GM12878 (cell line): ENCODE results near the gene GARRE1. TPM values are rescaled to one million over a fixed set of nuclear protein-coding genes. Genes with fewer than 3 reads are reported as not detected.

Experiments
- ATAC-seq: fragments of 200-7000 bp; cut with Tn5 transposase; 3 replicates; pipeline ENCODE4 v1.9.1; 2020; ENCODE audit warnings: mild to moderate bottlenecking, moderate library complexity
- BruUV-seq: library from RNA; stranded (reverse); fragments of 400-500 nt; replicated peaks from 2 replicates; lab custom pipeline; 2021; lab: Mats Ljungman, UMichigan
- CTCF ChIA-PET: fragments of 300-600 bp; sonication (Branson Sonifier 250); formaldehyde crosslinking; extraction: SDS; loops from one replicate; lab custom pipeline; 2021; ENCODE audit warnings: inconsistent platforms; lab: Yijun Ruan, JAX
- POLR2A ChIA-PET: fragments of 350-600 bp; formaldehyde crosslinking; extraction: SDS; loops from one replicate; lab custom pipeline; 2021; ENCODE audit warnings: inconsistent platforms; lab: Charles Lee
- RAD21 ChIA-PET: fragments of 300-600 bp; sonication (Branson Sonifier 250); formaldehyde crosslinking; loops from one replicate; lab custom pipeline; 2023; ENCODE audit warnings: antibody characterized with exemption; ENCODE audit not compliant: unreplicated experiment; lab: Charles Lee
- SMC1A ChIA-PET: fragments of 300-600 bp; sonication (Branson Sonifier 250); formaldehyde crosslinking; loops from one replicate; lab custom pipeline; 2023; ENCODE audit not compliant: unreplicated experiment, uncharacterized antibody; lab: Charles Lee
- DNase-seq: peaks from one replicate; pipeline ENCODE4 v3.0.0-alpha.2; 2011; ENCODE audit warnings: low read depth, low spot score
- FAIRE-seq: peaks from 3 replicates; lab custom pipeline; 2011; peaks lifted over from hg19 to GRCh38; lab: Jason Lieb, UNC
- H2AFZ ChIP-seq: 2 replicates; pipeline ENCODE4 v1.6.0; 2011; ENCODE audit warnings: low read depth, low read length, control low read depth; ENCODE audit not compliant: control insufficient read depth
- H3K27ac ChIP-seq: 2 replicates; pipeline ENCODE4 v1.5.1; 2011; ENCODE audit warnings: control low read depth; ENCODE audit not compliant: control insufficient read depth, insufficient read depth
- H3K27me3 ChIP-seq, 2 experiments: replicated peaks in 1 of 2; 2 replicates each; pipeline versions ENCODE4 v1.6.0 to v1.6.1; 2011; ENCODE audit warnings: low read length in 1 of 2; ENCODE audit not compliant: control insufficient read depth in 2 of 2, insufficient read depth in 2 of 2
- H3K36me3 ChIP-seq, 2 experiments: 2 replicates each; pipeline ENCODE4 v1.5.1; 2011; ENCODE audit warnings: low read length in 1 of 2; ENCODE audit not compliant: control insufficient read depth in 2 of 2, insufficient read depth in 2 of 2
- H3K4me1 ChIP-seq: 2 replicates; pipeline ENCODE4 v1.6.1; 2011; ENCODE audit warnings: mild to moderate bottlenecking, low read length, moderate library complexity, mixed read lengths; ENCODE audit not compliant: control insufficient read depth, insufficient read depth
- H3K4me2 ChIP-seq: 2 replicates; pipeline ENCODE4 v1.6.0; 2011; ENCODE audit warnings: control low read depth; ENCODE audit not compliant: control insufficient read depth, insufficient read depth
- H3K4me3 ChIP-seq: fragments of 200-600 bp; sonication (generic); 2 replicates; pipeline ENCODE4 v1.5.1; 2016
- H3K79me2 ChIP-seq: 2 replicates; pipeline ENCODE4 v1.6.0; 2011; ENCODE audit warnings: low read length; ENCODE audit not compliant: control insufficient read depth, insufficient read depth
- H3K9ac ChIP-seq: 2 replicates; pipeline ENCODE4 v1.8.0; 2011; ENCODE audit warnings: low read length, control low read depth, mixed read lengths; ENCODE audit not compliant: control insufficient read depth, insufficient read depth
- H3K9me3 ChIP-seq: replicated peaks from 3 replicates; pipeline ENCODE4 v1.5.1; 2011; ENCODE audit warnings: mild to moderate bottlenecking, low read length; ENCODE audit not compliant: control insufficient read depth, insufficient read depth
- H4K20me1 ChIP-seq: 2 replicates; pipeline ENCODE4 v1.6.0; 2011; ENCODE audit not compliant: control insufficient read depth, insufficient read depth
- ATF7 ChIP-seq: fragments of 450-650 bp; IDR thresholded peaks from 2 replicates; pipeline ENCODE4 v1.6.1; 2016; ENCODE audit warnings: low read depth, mild to moderate bottlenecking
- CEBPB ChIP-seq, 2 experiments: fragments of 150-350 bp in 1 of 2; IDR thresholded peaks; 2 replicates each; pipeline ENCODE4 v1.6.1; 2012 to 2014; ENCODE audit warnings: low read depth in 2 of 2, low read length in 2 of 2, borderline replicate concordance in 1 of 2, inconsistent platforms in 1 of 2
- CHD2 ChIP-seq: IDR thresholded peaks from 2 replicates; pipeline ENCODE4 v1.6.1; 2011; ENCODE audit warnings: low read depth, low read length, improper control_type of control experiment, borderline replicate concordance
- CTCF ChIP-seq, 3 experiments: IDR thresholded peaks in 2 of 3; conservative IDR thresholded peaks in 1 of 3; 2 replicates each; pipeline ENCODE4 v1.5.1; 2011; ENCODE audit warnings: low read depth in 3 of 3, low read length in 3 of 3, mild to moderate bottlenecking in 3 of 3, control low read depth in 2 of 3, moderate library complexity in 2 of 3, inconsistent platforms in 1 of 3, mixed read lengths in 1 of 3; ENCODE audit not compliant: control insufficient read depth in 2 of 3, insufficient read depth in 1 of 3; ENCODE audit errors: extremely low read depth in 1 of 3
- EGR1 ChIP-seq, 2 experiments: IDR thresholded peaks; 1 replicate in 1 of 2; 2 replicates in 1 of 2; pipeline ENCODE4 v1.6.1; 2011 to 2012; ENCODE audit warnings: low read depth in 2 of 2, low read length in 2 of 2, borderline replicate concordance in 1 of 2, mild to moderate bottlenecking in 1 of 2, moderate library complexity in 1 of 2
- HDGF ChIP-seq: fragments of 450-650 bp; IDR thresholded peaks from 2 replicates; pipeline ENCODE4 v1.6.1; 2016; ENCODE audit warnings: antibody characterized with exemption
- LARP7 ChIP-seq: fragments of 450-650 bp; IDR thresholded peaks from 2 replicates; pipeline ENCODE4 v1.6.1; 2017; ENCODE audit warnings: mild to moderate bottlenecking
- MEF2A ChIP-seq: IDR thresholded peaks from 2 replicates; pipeline ENCODE4 v1.6.1; 2011; ENCODE audit warnings: low read depth, mild to moderate bottlenecking, low read length, moderate library complexity; ENCODE audit not compliant: insufficient read depth
- MYB ChIP-seq: fragments of 150-350 bp; IDR thresholded peaks from 2 replicates; pipeline ENCODE4 v1.6.1; 2014; ENCODE audit warnings: mild to moderate bottlenecking, low read depth, low read length, borderline replicate concordance
- NFYA ChIP-seq: IDR thresholded peaks from 2 replicates; pipeline ENCODE4 v1.6.1; 2011; ENCODE audit warnings: low read depth, mild to moderate bottlenecking, low read length, improper control_type of control experiment, borderline replicate concordance
- PAX8 ChIP-seq: fragments of 450-650 bp; IDR thresholded peaks from 2 replicates; pipeline ENCODE4 v1.6.1; 2017; ENCODE audit warnings: mild to moderate bottlenecking, moderate library complexity
- RB1 ChIP-seq: fragments of 450-650 bp; formaldehyde crosslinking; IDR thresholded peaks from 2 replicates; pipeline ENCODE4 v1.6.1; 2017; ENCODE audit warnings: mild to moderate bottlenecking, borderline replicate concordance
- SMARCA5 ChIP-seq: fragments of 450-650 bp; IDR thresholded peaks from 2 replicates; pipeline ENCODE4 v1.6.1; 2017; ENCODE audit warnings: mild to moderate bottlenecking
- WGBS: methylation state at CpG from one replicate; pipeline ENCODE4 v1.1.6; 2016; ENCODE audit warnings: low lambda C conversion rate; ENCODE audit not compliant: insufficient replicate concordance, insufficient coverage; ENCODE audit errors: missing lambda C conversion rate; 5-methylcytosine and 5-hydroxymethylcytosine counted together
- in situ Hi-C: fragments of 300-500 bp; cut with MboI; formaldehyde crosslinking; loops from 9 replicates; pipeline ENCODE4 v1.14.3; 2018; ENCODE audit warnings: mixed read lengths
- intact Hi-C: fragments of 100-400 bp; cut with micrococcal nuclease; formaldehyde crosslinking; loops from one replicate; pipeline ENCODE4 v1.14.2; 2022; ENCODE audit not compliant: unreplicated experiment
- polyA plus RNA-seq, 11 experiments: library from polyadenylated mRNA; depleted of rRNA in 4 of 11; unstranded in 6 of 11; stranded (reverse) in 5 of 11; fragments of >200 nt; fragmentation: Nextera tagmentation in 4 of 11; fragmentation: Illumina TruSeq in 1 of 11; extraction: Ambion mirVana in 4 of 11; extraction: Trizol in 1 of 11; gene quantifications; 1 replicate in 1 of 11; 2 replicates in 10 of 11; pipeline versions ENCODE4 v1.2.1 to v1.2.3, GENCODE V29; 2011 to 2016; ENCODE audit warnings: inconsistent platforms in 2 of 11, missing spikeins in 2 of 11, low read depth in 1 of 11
- total RNA-seq, 4 experiments: library from RNA; depleted of rRNA in 3 of 4; stranded (reverse); fragments of >200 nt in 3 of 4; fragmentation: Illumina TruSeq in 1 of 4; extraction: Trizol in 1 of 4; gene quantifications; 2 replicates each; pipeline versions ENCODE4 v1.2.1 to v1.2.3, GENCODE V29; 2013 to 2021
- TF ChIP-seq, protein P1 (sequence below): IDR thresholded peaks from 2 replicates; pipeline ENCODE4 v1.6.1; 2012; ENCODE audit warnings: improper control_type of control experiment, low read depth, low read length; ENCODE audit not compliant: insufficient replicate concordance
- TF ChIP-seq, protein P2 (sequence below): IDR thresholded peaks from 2 replicates; pipeline ENCODE4 v1.6.1; 2011; ENCODE audit warnings: borderline replicate concordance, low read depth, mild to moderate bottlenecking, moderate library complexity, mixed read lengths, low read length; ENCODE audit not compliant: insufficient read depth; ENCODE audit errors: extremely low read length

The GARRE1 gene
- total and polyA plus RNA-seq, 10 of the 15 experiments (the other 5 are each of a cell fraction or from before 2014, with no cell fraction given) = 1.1 to 9.4 (median 5.1) TPM

DNA sequence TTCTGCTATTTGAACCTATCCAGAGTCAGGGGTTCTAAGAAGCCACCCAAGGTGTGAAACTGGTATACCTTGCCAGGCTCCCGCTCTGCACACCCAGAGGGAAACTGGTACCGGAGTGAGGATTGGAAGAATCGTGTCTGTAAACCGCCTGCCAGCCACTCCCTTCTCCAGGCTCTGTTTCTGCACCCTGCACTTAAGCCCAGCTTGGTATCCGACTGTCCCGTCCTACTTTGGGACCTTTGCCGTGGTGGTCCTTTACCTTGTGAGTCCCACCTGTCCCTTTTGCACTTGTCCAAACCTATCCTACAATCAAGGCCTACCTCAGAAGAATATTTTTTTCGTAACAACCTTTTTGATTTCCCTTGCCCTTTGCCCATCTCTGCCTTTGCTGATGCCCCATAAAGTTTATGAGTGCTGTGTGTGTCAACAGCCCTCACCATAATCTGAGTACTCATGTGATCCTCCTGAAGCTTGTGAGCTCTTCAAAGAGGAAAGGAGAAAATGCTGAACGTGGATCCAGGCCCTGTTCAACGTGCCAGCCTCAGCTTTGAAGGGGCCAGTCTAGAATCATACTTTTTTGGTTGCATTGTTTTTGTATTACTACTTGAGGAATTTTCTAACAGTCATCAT, 44.7 kb downstream of the GARRE1 start (continued):
- TF ChIP-seq, protein P1, sequence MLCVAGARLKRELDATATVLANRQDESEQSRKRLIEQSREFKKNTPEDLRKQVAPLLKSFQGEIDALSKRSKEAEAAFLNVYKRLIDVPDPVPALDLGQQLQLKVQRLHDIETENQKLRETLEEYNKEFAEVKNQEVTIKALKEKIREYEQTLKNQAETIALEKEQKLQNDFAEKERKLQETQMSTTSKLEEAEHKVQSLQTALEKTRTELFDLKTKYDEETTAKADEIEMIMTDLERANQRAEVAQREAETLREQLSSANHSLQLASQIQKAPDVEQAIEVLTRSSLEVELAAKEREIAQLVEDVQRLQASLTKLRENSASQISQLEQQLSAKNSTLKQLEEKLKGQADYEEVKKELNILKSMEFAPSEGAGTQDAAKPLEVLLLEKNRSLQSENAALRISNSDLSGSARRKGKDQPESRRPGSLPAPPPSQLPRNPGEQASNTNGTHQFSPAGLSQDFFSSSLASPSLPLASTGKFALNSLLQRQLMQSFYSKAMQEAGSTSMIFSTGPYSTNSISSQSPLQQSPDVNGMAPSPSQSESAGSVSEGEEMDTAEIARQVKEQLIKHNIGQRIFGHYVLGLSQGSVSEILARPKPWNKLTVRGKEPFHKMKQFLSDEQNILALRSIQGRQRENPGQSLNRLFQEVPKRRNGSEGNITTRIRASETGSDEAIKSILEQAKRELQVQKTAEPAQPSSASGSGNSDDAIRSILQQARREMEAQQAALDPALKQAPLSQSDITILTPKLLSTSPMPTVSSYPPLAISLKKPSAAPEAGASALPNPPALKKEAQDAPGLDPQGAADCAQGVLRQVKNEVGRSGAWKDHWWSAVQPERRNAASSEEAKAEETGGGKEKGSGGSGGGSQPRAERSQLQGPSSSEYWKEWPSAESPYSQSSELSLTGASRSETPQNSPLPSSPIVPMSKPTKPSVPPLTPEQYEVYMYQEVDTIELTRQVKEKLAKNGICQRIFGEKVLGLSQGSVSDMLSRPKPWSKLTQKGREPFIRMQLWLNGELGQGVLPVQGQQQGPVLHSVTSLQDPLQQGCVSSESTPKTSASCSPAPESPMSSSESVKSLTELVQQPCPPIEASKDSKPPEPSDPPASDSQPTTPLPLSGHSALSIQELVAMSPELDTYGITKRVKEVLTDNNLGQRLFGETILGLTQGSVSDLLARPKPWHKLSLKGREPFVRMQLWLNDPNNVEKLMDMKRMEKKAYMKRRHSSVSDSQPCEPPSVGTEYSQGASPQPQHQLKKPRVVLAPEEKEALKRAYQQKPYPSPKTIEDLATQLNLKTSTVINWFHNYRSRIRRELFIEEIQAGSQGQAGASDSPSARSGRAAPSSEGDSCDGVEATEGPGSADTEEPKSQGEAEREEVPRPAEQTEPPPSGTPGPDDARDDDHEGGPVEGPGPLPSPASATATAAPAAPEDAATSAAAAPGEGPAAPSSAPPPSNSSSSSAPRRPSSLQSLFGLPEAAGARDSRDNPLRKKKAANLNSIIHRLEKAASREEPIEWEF = no peak
- TF ChIP-seq, protein P2, sequence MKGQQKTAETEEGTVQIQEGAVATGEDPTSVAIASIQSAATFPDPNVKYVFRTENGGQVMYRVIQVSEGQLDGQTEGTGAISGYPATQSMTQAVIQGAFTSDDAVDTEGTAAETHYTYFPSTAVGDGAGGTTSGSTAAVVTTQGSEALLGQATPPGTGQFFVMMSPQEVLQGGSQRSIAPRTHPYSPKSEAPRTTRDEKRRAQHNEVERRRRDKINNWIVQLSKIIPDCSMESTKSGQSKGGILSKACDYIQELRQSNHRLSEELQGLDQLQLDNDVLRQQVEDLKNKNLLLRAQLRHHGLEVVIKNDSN = no peak
- no peak for TF ChIP-seq MYB
- no peak for TF ChIP-seq MEF2A

GRCh38 chr19:34299576-34299975, 45.2 kb downstream of the GARRE1 start:
- DNase-seq (no peak), FAIRE-seq (no peak), ATAC-seq (no peak)
- no peaks in the 10 kb centered on the region for H3K27me3 ChIP-seq
- H4K20me1 ChIP-seq = no peaks in the 10 kb centered on the region
- H3K79me2 ChIP-seq = no peaks in the 10 kb centered on the region
- 79% methylated on average over 5 of the region's 5 CpGs for WGBS
- H3K36me3 ChIP-seq = no peaks in the 10 kb centered on the region; a peak in 2 of 4 replicates
- CTCF ChIA-PET = no interaction called here
- RAD21 ChIA-PET = no interaction called here
- intact Hi-C loops (no loop called here), in situ Hi-C loops (no loop called here)
- SMC1A ChIA-PET = no interaction called here
- H3K27ac ChIP-seq = no peak overlapping the region
- H3K4me2 ChIP-seq = no peak overlapping the region
- H2AFZ ChIP-seq = no peak overlapping the region
- POLR2A ChIA-PET = no interaction called here
- no peak overlapping the region for H3K4me3 ChIP-seq
- H3K9ac ChIP-seq = no peak overlapping the region
- H3K4me1 ChIP-seq = no peaks in the 10 kb centered on the region
- no TSS peak for BruUV-seq
- H3K9me3 ChIP-seq = no peaks in the 10 kb centered on the region
- no peak for TF ChIP-seq ATF7
- no peak for TF ChIP-seq MYB
- no peak for TF ChIP-seq LARP7
- TF ChIP-seq HDGF = no peak
- TF ChIP-seq PAX8 = no peak
- no peak for TF ChIP-seq CEBPB (IDR thresholded peaks at IDR 0.05; ENCODE audit: borderline replicate concordance in 1 of 2, low read depth in 2 of 2, low read length in 2 of 2)
- no peak for TF ChIP-seq CHD2
- no peak for TF ChIP-seq NFYA
- no peak for TF ChIP-seq SMARCA5
- no peak for TF ChIP-seq CTCF (IDR thresholded peaks at IDR 0.05 in 2 of 3, conservative IDR thresholded peaks at IDR 0.05 in 1 of 3; ENCODE audit: control insufficient read depth in 2 of 3, extremely low read depth in 1 of 3, insufficient read depth in 1 of 3, low read depth in 3 of 3, low read length in 3 of 3)
- TF ChIP-seq EGR1 (IDR thresholded peaks at IDR 0.05; ENCODE audit: borderline replicate concordance in 1 of 2, low read depth in 2 of 2, low read length in 2 of 2) = no peak
- no peak for TF ChIP-seq RB1
